NCI-H1092 treated with DMSO at 0.1 percent for 48 hours (cell line): ENCODE measurements around the gene CTSC.
A peak's percentile ranks its signal among the peaks of the same experiment; 100 is the strongest.

Experiments
- DNase-seq: peaks from one replicate; lab custom pipeline; 2025; lab: John Stamatoyannopoulos, UW

Gene CTSC

DNA sequence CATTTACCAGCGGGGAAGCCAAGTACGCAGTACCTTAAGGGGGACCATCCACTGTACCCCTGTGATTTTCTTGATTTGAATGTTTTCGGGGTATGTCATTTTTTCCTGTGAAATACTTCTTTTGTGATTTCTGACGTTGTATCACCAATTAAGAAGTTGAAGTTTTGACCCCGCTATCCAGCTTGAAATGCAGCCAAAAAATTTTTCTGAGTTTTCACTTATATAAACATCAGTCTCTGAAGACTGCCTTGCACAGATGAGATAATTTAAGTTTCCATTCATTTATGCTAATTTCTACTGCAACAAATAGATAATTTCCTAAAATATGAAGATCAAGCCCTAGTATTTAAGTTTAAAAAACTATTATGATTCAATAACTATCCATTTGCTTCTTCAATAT lies 20.0 kb downstream of the CTSC start:
- DNase-seq, result no peak

DNA sequence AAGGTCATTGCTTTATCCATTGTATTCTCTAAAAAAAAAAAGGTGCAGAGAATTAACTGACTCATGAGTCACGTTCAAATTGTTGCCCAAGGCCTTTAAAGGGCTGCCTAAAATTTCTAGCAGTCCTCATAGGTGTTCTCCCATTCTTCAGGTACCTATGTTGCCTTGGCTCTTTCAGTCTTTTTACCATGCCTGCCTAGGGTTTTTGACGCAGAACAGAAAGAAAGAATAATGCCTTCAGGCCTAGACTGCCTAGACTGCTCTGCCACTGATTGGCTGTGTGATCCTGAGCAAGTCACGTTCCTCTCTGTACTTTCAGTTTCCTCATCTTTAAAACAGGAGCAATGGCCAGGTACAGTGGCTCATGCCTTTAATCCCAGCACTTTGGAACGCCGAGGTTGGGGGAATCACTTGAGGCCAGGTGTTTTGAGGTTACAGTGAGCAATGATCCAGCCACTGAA lies 21.5 kb downstream of the CTSC start:
- no peak for DNase-seq

DNA sequence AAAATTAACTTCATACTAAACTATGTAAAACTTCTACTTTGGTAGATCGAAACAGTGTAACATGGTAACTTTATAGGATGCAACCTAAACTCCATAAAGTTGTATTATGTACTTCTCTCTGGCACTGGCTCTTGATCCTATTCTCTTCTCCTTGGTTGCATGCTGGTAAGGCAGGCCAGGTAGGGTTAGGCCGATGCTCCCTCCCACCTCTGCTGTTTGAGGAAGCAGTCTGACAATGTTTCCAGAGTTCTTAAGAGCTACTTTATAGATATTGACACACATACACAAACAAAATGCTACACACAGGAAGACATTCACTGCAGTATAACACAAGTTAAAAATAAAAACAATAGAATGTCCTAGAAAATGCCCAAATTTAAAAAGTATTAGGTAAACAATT lies 22.5 kb downstream of the CTSC start:
- no peak for DNase-seq

DNA sequence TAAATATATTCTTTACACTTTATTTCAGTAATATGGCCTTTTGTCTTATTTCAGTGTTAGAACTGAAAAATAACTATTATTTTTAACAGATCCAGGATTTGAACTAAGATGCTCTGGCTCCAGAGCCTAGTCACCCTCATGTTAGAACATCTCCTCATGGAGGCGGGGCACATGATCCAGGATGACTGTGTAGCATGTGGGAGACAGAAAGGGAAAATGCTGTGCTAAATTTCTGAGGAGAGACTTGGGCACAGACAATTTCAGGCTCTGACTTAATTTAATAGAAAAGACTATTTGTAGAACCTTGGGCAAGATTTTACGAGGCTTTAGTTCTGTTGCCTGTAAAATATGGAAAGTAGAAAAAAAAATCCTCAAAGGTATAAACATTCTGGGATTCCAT lies 24.1 kb downstream of the CTSC start:
- no peak for DNase-seq

DNA sequence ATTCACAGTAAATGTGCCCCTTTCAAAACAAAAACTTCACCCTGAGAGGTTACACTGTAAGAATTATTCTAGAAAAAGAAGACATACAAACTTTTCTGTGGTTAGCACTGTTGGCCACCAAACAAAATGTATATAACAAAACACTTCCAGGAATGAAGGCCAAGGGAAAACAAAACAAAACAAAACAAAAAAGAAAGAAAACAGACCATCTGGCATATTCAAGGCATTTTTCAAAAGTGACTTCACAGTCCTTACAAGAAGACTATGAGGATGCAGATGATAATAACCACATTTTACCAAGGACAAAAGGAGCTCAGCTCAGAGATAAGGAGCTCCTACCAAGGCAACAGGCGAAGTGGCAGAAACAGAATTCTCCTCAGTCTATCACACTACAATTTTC lies 24.9 kb downstream of the CTSC start:
- DNase-seq, result no peak

DNA sequence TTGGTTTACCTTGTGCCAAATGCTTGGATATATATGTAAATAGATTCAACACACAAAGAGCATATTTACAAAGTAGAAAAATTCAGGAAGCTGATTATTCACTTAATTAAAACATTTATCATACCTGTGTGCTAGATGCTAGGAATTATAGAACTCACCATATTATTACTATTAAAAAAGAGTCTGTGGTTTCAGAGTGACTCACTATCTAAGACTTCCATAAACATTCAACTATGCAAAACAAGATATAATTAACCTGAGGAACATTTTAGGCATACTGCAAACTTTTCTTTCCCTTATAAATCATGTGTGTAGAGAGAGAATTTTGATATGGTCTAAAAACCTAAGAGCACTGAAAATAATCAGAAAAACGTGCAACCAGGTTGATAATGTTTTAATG lies 27.3 kb downstream of the CTSC start:
- no peak for DNase-seq

DNA sequence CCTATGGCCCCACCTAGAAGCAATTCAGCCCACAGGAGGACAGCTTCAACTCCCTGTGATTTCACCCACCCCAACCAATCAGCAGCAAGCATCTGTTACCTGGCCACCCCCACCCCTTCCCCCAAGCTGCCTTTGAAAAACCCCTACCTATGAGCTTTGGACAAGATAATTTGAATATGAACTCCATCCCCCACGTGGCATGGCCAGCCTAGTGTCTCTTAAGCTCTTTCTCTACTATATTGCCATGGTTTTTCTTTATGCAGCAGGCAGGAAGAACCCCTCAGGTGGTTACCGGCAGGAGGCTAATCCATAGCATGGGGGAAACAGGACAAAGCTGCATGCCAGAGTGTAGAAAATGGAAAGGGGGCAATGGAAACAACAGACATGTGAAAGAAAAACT lies 29.0 kb downstream of the CTSC start:
- DNase-seq, result no peak

DNA sequence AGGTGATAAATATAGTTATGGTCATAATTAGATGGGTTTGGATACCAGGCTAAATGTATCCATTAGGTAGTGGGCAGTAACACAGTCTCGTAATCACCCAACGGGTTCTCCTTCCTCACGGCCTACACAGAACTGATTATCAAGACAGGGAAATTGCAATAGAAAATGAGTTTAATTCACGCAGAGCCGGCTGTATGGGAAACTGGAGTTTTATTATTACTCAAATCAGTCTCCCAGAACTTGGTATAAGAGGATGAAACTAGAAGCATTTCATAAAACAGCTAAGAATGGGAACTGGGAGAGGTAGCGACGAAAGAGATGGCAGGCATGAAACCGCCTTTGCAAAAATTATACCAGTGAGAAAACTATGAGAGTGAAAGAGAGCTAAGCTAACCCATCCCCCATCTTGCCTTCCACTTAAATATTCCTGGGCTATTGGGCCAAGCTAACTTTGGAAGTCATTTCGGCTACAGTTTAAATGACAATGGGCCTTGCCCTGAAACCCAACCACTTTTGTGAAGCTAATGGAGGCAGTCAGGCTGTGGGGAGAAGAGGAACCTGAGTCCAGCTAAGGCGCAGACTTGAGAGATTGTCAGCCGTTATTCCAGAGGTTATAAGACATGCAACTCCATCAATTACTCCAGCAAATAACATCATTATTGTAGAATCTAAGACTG lies 29.6 kb downstream of the CTSC start:
- no peak for DNase-seq

DNA sequence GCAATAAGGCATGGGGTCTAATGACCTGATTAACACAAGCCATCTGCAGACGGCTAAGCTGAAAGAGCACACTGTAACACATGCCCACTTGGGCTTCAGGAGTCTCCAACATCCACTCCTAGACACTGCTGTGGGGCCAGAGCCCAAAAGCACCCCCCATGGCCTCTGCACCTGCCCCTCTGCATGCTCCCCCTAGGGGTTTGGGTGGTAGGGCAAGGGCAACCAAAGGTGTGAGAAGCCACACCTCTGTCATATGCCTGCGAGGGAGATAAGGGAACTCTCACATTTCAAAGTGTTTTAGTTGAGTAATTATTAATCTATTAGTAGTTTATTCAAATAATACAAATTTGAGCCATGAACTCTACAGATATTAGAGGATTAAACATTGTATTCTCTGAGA lies 30.8 kb downstream of the CTSC start:
- DNase-seq, result no peak

DNA sequence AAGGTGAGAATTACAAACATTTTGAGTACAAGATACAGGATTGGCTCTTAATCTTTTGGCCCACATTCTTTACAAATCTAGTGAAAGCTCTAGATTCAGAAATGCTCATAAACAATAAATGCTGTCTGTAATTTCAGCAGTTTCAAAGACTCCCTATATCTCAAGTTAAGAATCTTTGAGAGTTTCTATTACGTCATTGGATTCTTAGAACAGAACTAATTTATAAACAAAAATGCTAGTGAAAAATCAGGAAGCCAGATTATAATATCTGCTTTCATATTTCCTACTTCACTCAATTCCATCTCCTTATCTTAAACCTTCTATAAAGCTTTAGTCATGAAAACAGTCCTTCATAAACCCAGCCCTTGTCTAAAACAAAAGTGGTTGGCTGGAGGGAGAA lies 32.1 kb downstream of the CTSC start:
- no peak for DNase-seq

DNA sequence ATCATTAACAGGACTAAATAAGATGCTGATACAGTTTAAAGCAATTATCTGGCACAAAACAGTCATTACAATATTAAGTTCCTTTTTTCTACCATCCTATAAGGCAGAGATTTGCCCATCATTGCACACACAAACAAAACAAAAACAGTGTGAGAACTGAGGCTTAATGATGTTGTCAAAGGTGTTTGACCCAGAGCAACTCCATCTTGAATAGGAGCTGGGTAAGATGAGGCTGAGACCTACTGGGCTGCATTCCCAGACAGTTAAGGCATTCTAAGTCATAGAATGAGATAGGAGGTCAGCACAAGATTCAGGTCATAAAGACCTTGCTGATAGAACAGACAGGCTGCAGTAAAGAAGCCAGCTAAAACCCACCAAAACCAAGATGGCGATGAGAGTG lies 33.2 kb downstream of the CTSC start:
- no peak for DNase-seq

DNA sequence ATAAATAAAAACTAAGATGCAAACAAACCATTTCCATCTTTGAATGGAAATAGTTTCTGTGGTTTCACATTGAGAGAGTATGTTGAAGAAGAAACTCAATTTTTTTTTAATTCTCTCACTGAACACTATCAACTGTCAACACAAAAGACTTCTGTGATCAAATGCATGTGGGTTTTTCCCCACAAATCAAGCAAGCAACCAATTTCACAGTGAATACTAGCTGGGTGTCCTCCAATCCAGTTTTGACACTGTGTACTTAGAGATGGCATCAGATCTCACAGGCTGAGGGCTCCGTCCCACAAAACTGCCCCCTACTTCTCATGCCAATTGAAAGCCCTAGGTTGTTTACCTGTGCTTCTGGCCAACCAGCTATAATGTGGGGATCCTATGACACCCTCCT lies 34.5 kb downstream of the CTSC start:
- no peak for DNase-seq

DNA sequence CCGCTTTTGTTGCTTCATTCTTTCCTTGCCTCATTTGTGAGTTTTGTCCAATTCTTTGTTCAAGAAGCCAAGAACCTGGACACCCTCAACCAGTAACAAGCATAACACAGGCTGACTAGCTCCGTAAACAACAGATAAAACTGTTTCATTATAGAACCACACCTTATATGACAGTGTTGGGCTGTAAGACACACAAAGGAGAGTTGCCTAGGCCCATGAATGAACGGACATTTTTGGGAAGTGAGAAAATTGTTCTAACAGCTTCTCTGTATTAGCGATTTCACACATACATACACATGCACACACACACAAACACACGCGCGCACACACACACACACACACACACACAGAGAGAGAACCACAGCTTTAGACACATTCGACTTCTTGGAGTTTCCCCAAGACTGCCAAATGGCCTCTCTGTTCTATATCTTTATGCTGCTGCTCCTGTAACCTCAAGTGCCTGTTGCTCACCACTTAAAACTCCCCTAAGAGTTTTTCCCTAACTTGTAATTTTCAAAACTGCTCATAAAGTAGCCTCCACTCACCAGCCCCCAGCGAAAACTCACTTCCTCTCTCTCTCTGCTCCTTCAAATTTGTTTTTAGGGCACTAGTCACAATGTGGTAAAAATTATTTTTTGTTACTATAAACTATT lies 35.9 kb downstream of the CTSC start:
- DNase-seq, result no peak

DNA sequence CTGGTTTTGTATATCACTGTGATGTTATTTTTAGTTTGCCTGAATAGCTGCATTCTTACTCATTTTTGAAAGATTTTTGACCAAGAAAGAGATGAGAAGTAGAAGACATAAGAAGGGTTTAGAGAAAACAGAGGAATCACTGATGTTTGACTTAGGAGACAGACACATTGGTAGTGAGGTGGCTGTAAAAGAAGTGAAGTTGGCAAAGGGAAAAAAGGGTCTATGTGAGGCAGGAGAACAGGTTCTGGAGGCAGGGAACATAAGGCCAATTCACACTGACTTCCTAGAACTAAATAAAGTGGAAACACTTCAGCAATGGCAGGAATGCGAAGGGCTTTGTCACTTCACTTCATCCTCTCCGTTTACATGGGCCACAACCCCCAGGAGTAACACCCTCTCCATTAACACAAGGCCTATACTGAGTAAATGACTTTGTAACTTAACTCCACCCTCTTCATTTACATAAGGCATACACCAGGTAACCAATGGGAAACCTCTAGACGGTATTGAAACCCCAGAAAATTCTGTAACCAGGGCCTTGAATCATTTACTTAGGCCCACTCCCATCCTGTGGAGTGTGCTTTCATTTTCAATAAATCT lies 36.5 kb downstream of the CTSC start:
- no peak for DNase-seq

DNA sequence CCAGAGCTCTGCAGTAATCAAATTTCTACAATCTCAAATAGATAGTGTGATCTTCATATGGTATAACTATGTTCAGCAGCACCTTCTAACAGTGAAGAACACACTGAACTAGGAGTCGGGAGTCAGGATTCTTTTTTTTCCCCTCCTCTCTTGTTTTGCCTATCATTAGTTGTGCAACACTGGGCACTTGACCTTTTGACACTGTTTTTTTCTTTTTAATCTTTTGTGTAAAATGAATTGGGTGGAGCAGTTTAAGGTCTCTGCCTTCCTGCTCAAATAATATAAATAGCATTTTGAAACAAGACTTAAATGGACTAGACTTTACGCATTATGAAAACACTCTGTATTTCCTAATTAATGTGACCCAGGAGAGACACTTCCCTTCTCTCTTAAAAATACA lies 39.7 kb downstream of the CTSC start:
- DNase-seq, result no peak

DNA sequence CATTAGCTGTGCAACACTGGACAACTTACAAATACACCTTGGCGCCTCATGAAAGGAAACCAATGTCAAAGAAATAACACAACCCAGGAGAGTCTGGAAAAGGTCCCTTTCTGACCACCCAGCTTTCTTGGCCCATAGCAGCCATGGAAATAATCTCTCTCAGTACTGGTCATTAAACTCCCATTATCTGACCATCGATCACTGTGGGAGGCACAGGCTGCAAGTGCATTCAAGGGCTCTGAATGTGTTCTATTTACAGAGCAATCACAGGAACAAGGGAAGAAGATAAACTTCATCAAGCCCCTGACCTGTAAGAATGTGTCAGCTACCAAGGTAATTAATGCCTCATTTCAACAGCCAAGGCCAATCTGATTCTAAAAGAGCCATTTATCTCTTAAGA lies 40.1 kb downstream of the CTSC start:
- no peak for DNase-seq

DNA sequence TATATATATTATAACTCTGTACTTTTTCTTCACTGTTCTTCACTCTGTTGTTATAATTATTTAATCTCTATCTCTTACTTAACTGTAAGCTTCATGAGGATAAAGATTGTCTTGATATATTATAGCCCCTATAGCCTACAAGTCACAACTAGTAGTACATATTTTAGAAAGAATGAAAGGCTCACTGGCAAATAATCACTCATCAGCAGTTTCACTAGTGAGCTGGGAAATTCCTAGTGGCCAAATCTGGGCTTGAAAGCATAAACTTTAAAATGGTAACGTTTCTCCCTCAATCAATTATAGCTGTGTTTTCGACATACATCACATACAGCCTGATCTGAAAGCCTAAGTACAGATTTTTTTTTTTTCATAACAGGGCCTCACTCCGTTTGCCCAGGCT lies 42.5 kb downstream of the CTSC start:
- DNase-seq, result no peak

DNA sequence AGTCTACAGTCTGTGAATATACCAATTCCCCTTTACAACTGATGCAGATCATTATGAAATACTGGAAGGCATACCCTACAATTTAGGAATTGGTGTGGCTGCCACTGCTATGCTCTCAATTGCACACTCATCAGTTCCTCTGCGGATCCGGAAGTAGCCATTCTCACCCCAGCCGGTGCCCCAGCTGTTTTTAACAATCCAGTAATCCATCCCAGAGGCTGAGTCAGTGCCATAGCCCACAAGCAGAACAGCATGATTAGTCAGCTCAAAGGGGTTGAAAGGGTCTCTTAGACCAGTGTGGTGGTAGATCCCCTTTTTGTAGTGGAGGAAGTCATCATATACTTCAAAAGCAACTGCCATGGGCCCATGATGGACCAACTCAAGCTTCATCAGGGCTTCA lies 43.6 kb downstream of the CTSC start:
- no peak for DNase-seq

DNA sequence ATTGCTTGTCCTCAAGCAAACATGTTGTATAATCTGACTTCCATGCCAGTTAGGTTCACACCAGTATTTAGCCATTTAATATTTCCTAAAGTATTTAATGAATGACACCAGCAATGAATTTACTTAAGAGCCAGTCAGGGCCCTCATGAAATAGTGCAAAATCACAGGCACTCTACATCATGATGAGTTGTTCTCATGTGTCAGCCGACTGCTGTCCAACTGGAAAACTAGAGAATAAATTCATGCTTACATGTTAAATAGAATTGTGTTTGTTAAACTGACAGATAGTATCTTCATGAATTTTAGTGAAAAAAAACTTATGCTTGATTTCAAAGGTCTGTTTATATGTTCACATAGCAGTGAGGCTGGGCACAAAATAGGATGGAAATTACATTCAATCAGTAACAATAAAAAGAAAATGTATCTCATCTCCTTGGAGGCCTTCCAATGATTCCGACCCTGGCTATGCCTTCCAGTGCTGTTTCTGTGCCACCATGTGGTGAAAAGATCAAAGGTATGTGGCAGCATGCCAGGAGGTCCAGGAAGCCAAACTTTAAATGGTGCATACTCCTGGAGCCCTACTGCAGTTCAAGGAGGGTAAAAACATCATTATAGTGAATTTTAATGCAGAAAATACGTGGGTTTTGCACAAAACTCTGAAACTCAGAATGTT lies 45.2 kb downstream of the CTSC start:
- peak; percentile 65 for DNase-seq

DNA sequence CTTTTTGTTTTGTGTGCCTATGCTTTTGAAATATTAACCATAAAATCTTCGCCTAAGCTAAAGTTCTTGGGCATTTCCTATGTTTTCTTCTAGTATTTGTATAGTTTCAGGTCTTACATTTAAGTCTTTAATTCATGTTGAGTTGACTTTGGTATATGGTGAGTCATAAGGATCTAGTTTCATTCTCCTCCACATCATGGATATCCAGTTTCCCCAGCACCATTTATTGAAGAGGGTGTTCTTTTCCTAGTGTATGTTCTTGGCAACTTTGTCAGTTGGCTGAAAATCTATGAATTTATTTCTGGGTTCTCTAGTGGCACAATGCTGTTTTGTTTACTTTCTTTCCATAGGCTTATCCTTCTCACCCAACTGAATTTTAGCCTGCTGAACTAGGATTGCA lies 49.0 kb downstream of the CTSC start:
- peak; percentile 90 for DNase-seq

DNA sequence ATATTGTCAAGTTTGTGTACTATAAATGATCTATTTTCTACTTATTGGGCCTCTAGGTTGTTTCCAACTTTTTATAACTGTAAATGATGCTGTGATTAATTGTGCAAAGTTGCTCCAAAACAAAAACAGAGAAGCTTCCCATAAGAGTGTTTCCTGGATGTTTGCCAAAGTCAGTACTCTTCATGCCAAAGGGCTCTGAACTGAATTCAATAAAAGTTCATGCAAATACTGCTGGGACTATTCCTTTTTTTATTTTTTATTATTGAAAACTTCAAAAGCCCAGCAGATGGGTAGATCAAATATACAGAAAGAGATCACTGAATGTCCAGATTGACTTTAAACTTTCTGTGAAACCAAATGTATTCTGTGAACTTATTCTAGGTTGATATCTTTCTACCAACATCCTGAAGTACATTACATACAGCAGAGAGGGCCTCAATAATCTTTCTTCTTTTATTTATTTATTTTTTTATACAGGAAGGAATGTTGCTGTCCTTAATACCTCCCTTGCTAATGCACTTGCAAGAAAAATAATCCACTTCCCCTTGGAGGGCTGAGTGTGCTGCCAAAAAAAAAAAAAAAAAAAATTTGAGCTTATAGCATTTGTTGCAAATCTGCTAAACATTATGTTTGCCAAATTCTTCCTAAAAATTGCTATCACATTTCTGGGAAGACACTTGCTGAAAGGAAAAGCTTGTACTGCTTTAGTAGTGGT lies 53.0 kb downstream of the CTSC start:
- DNase-seq, result peak; percentile 44

DNA sequence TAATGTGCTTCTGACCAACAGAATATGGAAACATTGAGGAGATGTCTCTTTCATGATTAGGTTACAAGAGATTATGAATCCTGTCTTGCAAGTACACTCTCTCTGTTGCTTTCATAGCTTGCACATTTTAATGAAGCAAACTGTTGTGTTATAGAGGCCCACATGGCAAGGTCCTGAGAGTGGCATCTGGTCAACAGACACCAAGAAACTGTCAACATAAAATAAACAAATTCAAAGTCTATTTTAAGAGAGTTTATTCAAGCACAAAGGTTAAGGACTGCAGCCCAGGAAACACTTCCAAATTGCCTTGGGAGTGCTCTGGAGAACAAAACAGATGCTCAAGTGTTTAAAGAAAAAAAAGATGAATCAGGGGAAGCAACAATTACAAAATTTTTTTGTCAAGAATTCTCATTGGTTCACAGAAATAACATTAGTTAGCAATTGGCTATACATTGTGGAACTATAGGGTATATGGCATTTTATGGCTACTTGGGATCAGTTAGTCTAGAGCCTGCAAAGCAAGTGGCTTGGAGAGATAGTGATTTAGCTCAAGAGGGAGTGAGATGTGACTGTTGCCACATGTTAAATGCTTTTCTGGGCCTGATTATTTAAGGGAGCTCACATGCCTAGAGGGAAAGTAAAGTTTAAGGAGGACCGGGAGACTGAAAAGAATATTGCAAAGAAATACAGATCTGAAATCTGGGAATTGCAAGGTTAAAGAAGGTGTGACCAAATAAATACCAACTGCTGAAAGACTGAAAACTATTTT lies 54.6 kb downstream of the CTSC start:
- peak; percentile 13 for DNase-seq
